Neural progenitor cell (in vitro differentiated cells): ENCODE measurements around the gene MACROH2A2.

Source experiments
- EZH2 ChIP-seq: fragments of 200-600 bp; sonication (generic); IDR thresholded peaks from 2 replicates; pipeline ENCODE4 v1.6.1; 2017; ENCODE audit warnings: antibody characterized with exemption, mild to moderate bottlenecking, moderate library complexity
- EZH2phosphoT487 ChIP-seq: fragments of 200-600 bp; sonication (generic); IDR thresholded peaks from 2 replicates; pipeline ENCODE4 v1.6.1; 2017; ENCODE audit warnings: antibody characterized with exemption
- TF ChIP-seq, protein P1 (sequence below): fragments of 200-600 bp; sonication (generic); IDR thresholded peaks from 2 replicates; pipeline ENCODE4 v1.5.1; 2017; ENCODE audit warnings: antibody characterized with exemption, mild to moderate bottlenecking

- TF ChIP-seq, protein P1, sequence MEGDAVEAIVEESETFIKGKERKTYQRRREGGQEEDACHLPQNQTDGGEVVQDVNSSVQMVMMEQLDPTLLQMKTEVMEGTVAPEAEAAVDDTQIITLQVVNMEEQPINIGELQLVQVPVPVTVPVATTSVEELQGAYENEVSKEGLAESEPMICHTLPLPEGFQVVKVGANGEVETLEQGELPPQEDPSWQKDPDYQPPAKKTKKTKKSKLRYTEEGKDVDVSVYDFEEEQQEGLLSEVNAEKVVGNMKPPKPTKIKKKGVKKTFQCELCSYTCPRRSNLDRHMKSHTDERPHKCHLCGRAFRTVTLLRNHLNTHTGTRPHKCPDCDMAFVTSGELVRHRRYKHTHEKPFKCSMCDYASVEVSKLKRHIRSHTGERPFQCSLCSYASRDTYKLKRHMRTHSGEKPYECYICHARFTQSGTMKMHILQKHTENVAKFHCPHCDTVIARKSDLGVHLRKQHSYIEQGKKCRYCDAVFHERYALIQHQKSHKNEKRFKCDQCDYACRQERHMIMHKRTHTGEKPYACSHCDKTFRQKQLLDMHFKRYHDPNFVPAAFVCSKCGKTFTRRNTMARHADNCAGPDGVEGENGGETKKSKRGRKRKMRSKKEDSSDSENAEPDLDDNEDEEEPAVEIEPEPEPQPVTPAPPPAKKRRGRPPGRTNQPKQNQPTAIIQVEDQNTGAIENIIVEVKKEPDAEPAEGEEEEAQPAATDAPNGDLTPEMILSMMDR, result no peak
- TF ChIP-seq EZH2 (no peak), EZH2phosphoT487 (no peak)
Observed at GRCh38 chr10:70120417-70120816, 67.8 kb downstream of the MACROH2A2 start.
